PFSK-1 (cell line): Measurements from ENCODE around the gene ENTPD5.

Experiments used
- FOXP2 ChIP-seq: optimal IDR thresholded peaks from 2 replicates; pipeline ENCODE3; 2011; ENCODE audit warnings: borderline replicate concordance, control low read depth, inconsistent platforms; ENCODE audit not compliant: insufficient read depth; ENCODE audit errors: extremely low read length, extremely low read depth
- POLR2AphosphoS5 ChIP-seq: IDR thresholded peaks from 2 replicates; pipeline ENCODE4 v1.6.1; 2012; ENCODE audit warnings: low read depth, mild to moderate bottlenecking, control low read depth, low read length, moderate library complexity
- SIN3A ChIP-seq: IDR thresholded peaks from 2 replicates; pipeline ENCODE4 v1.6.1; 2012; ENCODE audit warnings: mild to moderate bottlenecking, low read length, moderate library complexity, borderline replicate concordance; ENCODE audit not compliant: insufficient read depth
- TAF1 ChIP-seq: IDR thresholded peaks from 2 replicates; pipeline ENCODE4 v1.6.1; 2012; ENCODE audit warnings: low read length, control low read depth, borderline replicate concordance; ENCODE audit not compliant: insufficient read depth
- TF ChIP-seq, protein P1 (sequence below), 2 experiments: IDR thresholded peaks; 2 replicates each; pipeline versions ENCODE4 v1.6.1 to v1.8.0; 2011 to 2012; ENCODE audit warnings: low read depth in 2 of 2, low read length in 2 of 2, control low read depth in 1 of 2, inconsistent platforms in 1 of 2, mild to moderate bottlenecking in 1 of 2, moderate library complexity in 1 of 2; ENCODE audit not compliant: insufficient read depth in 1 of 2

The ENTPD5 gene

DNA sequence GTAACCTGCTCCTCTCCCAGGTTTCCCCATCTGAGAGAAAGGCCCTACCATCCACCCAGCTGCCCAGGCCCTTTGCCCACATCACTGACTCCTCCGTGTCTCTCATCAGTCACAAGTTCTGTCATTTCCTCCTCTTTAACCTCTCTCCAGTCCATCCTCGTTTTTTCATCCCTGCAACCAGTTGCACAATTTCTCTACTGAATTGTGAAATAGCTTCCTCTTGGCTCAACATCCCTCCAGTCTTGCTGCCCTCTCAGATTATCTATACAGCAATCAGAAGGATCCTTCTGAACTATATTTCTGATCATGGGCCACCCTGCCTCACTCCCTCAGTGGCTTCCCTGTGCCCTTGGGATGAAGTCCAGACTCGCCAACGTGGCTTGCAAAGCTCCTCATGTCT is 76.0 kb downstream of the ENTPD5 start:
- TF ChIP-seq POLR2AphosphoS5: no peak

DNA sequence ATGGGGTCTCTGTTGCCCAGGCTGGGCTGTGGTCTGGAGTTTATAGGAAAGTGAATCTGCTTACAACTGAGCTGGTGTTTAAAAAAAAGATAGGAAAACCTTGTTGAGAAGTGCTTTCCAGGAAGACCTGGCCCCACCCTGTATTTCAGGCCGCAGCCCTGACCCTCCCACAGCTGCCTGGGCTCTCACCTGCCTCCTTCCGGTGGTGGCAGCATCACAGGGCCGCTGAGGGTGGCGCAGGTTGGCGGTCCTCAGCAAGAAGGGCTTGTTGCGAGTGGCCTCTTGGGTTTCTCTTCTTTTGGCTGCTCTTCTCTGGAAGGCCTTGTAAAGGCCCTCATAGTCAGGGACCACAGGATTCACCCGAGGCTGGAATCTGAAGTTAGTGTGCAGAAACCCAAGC is 76.9 kb downstream of the ENTPD5 start:
- TF ChIP-seq TAF1 (no peak), POLR2AphosphoS5 (no peak), FOXP2 (no peak)

DNA sequence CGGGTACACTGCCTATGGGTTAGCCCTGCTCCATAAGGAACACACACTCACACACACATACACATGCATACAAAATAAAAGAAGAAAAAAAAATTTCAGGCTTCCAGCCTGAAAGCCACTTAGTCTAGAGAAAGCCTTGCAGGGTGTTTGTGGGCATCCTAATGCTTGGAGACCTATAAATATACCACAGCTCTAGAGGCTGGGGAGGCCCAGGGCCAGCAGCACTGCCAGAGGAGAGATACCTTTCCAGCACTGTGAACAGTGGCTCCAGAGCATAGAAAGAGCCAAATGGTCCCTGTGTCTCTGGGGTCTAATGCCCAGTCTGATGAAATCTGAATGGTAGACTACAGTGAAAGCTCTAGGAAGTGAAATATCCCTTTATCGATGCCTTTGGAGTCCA is 82.1 kb downstream of the ENTPD5 start:
- no peak for TF ChIP-seq POLR2AphosphoS5
- TF ChIP-seq TAF1: no peak

DNA sequence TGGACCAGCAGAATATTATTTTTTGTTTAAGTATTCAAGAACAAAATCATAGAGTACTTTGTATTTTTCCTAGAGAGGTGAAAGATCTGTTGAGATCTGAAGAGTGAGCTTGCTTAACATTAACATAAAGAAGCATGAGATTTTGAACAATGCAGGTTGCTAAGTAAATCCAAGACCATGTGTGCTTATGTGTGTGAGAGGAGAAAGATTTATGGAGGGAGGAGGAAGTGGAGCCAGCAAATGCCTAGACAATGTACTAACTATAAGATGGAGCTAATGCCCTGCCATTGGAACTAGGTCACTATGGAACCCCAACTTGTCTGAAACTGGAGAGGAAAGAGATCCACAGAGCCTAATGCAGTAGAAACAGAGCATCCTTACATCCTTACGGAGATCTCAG is 82.5 kb downstream of the ENTPD5 start:
- TF ChIP-seq POLR2AphosphoS5 (no peak), SIN3A (no peak), FOXP2 (no peak), TAF1 (no peak)
- TF ChIP-seq, protein P1, sequence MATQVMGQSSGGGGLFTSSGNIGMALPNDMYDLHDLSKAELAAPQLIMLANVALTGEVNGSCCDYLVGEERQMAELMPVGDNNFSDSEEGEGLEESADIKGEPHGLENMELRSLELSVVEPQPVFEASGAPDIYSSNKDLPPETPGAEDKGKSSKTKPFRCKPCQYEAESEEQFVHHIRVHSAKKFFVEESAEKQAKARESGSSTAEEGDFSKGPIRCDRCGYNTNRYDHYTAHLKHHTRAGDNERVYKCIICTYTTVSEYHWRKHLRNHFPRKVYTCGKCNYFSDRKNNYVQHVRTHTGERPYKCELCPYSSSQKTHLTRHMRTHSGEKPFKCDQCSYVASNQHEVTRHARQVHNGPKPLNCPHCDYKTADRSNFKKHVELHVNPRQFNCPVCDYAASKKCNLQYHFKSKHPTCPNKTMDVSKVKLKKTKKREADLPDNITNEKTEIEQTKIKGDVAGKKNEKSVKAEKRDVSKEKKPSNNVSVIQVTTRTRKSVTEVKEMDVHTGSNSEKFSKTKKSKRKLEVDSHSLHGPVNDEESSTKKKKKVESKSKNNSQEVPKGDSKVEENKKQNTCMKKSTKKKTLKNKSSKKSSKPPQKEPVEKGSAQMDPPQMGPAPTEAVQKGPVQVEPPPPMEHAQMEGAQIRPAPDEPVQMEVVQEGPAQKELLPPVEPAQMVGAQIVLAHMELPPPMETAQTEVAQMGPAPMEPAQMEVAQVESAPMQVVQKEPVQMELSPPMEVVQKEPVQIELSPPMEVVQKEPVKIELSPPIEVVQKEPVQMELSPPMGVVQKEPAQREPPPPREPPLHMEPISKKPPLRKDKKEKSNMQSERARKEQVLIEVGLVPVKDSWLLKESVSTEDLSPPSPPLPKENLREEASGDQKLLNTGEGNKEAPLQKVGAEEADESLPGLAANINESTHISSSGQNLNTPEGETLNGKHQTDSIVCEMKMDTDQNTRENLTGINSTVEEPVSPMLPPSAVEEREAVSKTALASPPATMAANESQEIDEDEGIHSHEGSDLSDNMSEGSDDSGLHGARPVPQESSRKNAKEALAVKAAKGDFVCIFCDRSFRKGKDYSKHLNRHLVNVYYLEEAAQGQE (IDR thresholded peaks at IDR 0.05; ENCODE audit: insufficient read depth in 1 of 2, low read depth in 2 of 2, low read length in 2 of 2): no peak

DNA sequence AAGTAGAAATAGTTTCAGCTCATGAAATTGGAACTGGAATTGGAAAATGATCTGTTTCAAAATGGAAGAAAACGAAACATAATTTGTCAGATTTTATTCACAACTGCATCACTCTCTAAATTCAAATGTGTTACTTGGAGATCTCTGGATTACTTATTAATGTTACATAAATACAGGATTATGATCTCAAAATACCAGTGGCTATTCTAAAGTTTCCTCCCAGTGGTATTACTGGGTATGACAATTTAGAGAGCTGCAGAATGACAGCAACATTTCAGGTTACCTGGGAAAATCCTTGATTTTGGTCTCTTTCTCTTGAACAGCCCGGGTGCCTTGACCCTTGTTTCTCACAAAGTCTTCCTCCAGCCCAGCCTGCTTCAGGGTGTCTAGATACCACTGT is 83.4 kb downstream of the ENTPD5 start:
- TF ChIP-seq SIN3A: no peak
- TF ChIP-seq, protein P1 (IDR thresholded peaks at IDR 0.05; ENCODE audit: insufficient read depth in 1 of 2, low read depth in 2 of 2, low read length in 2 of 2): no peak
- no peak for TF ChIP-seq FOXP2
- no peak for TF ChIP-seq TAF1
- no peak for TF ChIP-seq POLR2AphosphoS5

DNA sequence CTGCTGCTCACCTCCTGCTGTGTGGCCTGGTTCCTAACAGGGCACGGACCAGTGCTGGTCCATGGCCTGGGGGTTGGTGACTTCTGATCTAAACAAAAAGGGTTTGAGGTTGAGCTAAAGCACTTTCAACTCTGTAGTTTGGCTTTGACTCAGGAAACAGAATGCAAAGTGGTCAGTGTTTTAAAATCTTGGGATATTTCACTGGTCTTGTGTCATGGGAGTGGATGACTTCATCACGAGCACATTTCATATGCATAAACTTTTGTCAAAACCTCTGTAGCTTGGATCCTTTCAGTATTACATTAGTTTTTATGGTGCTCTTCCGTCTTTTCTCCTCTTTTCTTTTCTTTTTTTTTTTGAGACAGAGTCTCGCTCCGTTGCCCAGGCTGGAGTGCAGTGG is 94.8 kb downstream of the ENTPD5 start:
- TF ChIP-seq, protein P1 (IDR thresholded peaks at IDR 0.05; ENCODE audit: insufficient read depth in 1 of 2, low read depth in 2 of 2, low read length in 2 of 2): no peak
- no peak for TF ChIP-seq TAF1
- no peak for TF ChIP-seq POLR2AphosphoS5
- TF ChIP-seq SIN3A: no peak
- TF ChIP-seq FOXP2: no peak

DNA sequence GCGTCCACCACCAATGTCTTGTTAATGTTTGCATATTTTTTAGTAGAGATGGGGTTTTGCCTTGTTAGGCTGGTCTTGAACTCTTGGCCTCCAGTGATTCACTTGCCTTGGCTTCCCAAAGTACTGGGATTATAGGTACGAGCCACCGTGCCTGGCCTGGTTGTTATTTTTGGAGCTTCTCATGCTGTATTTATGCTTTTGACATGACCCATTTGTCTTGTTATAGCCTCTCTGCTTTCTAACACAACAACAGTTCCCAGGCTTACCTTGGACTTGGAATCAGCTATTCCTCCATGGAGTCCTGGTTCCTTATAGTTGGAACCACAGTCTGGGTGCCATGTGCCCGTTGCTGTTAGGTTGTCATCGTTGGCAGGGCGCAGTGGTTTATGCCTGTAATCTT is 102.8 kb downstream of the ENTPD5 start:
- TF ChIP-seq TAF1 (no peak), SIN3A (no peak), FOXP2 (no peak), POLR2AphosphoS5 (no peak)
- TF ChIP-seq, protein P1 (IDR thresholded peaks at IDR 0.05; ENCODE audit: insufficient read depth in 1 of 2, low read depth in 2 of 2, low read length in 2 of 2): no peak
